CD4-positive, alpha-beta T cell treated with Interleukin-6 at 100 ng/mL for 8 hours (primary cell): ENCODE data around the gene KCNN2.

Source experiments
- DNase-seq: peaks from one replicate; pipeline ENCODE4 v3.0.0-alpha.2; 2020; ENCODE audit warnings: mixed read lengths, low spot score

KCNN2 gene

DNA sequence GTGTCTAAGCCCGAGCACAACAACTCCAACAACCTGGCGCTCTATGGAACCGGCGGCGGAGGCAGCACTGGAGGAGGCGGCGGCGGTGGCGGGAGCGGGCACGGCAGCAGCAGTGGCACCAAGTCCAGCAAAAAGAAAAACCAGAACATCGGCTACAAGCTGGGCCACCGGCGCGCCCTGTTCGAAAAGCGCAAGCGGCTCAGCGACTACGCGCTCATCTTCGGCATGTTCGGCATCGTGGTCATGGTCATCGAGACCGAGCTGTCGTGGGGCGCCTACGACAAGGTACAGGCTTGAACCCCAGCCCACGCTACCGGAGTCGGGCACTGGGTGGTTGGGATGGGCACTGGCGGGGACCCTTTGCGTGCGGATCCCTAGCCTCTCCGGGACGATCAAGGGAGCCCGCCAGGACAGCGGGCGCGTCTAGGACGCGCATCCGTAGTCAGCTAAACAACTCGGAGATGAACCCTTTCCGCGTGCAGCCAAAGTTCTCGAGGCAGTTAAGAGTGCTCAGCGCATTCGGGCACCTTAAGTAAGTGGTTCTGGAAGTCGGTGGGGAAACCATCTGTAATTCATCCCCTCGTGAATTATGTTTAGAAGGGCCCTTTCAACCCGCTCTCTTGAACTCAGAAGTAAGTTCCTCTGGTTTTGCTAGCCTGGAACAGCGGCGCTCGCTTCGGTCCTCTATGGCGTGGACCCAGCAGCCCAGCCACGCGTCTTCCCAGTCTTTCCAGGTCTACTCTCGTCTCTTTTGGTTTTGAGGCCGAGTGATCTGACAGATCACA is 1.3 kb downstream of the KCNN2 start:
- DNase-seq = no peak

DNA sequence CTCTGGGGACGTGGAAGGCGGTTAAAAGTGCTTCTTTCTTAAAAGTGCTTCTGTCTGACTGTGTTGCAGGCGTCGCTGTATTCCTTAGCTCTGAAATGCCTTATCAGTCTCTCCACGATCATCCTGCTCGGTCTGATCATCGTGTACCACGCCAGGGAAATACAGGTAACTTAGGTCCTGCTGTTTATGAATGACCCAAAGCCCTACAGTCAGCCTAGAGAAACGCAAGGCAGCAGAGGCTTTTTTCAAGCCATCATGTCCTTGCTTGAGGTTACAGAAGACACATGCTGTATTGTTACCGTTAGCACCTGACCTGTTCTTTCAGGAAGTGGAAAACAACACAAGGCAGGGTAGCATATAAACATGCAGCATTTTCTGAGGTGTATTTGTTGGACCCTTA is 2.0 kb downstream of the KCNN2 start:
- no peak for DNase-seq

DNA sequence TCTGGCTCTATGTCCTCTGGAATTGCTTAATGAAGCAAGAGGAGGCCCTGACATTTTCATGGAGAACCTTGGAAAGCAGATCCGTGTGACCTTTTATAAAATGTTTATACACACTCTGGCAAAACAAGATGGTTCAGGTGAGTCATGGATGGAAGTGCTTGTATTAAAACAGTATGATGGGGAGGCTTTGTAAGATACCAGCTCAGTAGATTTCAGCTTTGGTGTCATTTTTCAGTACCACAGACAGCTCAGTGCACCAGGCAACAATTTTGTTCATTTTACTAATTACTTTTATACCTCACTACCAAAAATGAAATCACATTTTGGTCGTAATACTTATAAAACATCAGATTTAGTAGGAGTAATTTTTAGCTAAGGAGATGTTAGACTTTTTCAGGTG is 5.2 kb downstream of the KCNN2 start:
- no peak for DNase-seq

DNA sequence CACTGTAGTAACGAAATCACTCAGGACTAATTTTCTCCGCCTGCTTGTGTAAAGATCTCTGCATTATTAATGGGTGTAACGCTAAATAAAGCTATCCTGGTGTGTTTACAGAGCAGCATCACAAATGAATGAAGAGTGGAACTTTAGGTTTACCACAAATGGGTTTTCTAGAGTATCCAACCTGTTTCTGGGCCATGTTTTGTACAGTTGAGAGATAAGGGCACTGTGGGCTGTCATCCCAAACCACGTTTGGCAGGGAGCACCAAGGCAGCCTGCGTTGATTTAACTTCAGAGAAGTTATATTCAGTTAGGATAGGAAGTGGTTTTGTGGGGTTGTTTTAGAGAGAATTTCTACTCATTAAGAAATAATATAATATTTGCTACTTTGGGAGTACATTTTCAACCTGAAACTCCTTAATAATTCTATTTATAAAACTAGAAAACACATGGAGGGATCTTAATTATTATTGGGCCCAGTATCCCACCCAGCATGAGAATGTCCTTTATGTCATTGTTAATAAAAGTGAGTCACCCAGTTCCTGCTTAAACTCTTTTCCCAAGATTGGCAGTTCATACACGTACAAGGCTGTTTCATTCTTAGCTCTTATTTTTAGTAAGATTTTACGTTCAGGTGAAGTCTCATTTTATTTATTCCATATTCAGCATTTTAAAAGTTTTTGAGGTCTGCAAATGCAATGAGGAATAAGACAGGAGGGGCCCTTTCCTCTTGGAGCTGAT is 8.0 kb downstream of the KCNN2 start:
- no peak for DNase-seq

DNA sequence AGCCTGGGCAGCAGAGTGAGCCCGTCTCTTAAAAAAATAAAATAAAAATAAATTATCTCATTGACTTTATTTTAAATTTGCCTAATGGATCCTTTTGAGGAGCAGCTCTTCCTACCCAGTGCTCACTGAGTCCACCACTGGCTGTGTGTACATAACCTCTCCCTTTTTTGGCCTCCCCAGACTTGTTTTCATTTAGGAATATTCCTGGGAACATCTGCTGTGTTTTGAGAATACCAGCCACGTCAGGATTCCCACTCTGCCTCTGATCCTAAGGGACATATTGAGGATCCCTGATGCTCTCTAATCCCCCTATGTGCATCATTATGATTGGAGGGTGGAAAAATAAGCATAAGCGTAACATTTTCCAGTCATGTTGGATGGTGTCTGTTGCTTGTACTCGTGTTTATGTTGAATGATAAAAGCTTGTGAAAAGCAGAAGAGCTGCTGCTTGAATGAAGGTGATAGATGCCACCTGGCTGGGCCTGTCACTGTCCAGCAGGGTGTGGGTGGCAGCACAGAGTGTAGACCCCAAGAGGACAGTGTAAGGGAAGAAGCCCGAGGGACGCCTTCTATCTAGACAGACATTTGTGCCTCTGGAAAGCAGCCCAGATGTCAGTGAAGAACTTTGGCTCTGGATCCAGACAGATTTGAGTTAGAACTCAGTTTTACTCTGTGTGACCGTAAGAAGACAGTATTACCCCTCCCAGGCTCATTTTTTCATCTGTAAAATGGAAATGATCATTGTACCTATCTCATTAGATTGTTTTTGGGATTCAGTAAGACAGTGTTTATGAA is 15.4 kb downstream of the KCNN2 start:
- no peak for DNase-seq

DNA sequence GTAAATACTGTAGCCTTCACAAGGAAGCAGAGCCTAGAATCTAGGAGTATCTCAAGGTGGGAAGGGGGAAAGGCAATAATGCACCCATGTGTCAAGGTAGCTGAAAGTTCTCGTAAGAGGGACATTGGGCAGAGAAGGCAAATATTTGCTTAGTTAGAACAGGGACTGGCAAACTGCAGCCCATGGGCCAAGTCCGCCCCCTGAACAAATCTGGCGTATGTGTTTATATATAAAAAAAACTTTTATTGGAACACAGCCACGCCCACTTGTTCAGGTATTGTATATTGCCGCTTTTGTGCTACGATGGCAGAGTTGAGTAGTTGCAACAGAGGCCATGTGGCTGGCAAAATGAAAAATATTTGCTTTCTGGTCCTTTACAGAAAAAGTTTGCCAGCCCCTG is 16.1 kb downstream of the KCNN2 start:
- DNase-seq = no peak

DNA sequence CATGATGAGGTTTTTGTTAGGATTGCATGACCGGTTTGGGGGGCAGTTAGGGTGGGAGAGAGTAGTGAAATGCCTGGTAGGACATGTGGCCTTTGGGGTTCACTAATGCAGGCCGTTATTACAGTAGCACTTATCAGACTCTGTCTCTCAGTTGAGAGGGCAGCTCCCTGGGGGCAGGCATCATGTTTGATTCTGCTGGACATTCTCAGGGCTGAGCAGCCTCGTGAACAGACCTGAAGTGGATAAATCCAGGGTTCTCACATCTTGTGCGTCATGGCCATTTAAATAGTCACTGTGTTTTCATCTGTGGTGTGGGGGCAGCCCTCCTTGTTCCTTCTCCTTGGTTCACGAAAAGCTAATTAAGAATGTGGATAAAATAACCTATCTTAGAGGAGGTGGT is 18.9 kb downstream of the KCNN2 start:
- DNase-seq = no peak

DNA sequence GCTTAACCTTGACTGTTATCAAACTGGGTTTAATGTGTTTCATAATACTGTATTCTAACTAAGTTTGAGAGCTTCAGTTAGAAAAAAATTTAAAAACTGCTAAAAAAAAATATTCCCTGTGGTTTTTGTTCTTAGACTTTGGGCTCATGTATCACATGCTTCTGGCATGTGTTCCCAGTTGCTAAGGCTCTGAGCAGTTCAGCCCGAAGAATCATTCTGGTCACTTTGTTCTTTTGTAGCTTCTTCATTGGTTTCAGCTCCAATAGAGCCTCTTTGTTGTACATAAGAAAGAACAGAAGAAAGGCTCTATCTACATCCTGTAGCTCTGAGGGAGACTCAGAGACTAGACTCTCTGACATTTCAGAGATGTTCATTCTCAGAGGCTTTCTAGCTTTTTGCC is 25.6 kb downstream of the KCNN2 start:
- no peak for DNase-seq

DNA sequence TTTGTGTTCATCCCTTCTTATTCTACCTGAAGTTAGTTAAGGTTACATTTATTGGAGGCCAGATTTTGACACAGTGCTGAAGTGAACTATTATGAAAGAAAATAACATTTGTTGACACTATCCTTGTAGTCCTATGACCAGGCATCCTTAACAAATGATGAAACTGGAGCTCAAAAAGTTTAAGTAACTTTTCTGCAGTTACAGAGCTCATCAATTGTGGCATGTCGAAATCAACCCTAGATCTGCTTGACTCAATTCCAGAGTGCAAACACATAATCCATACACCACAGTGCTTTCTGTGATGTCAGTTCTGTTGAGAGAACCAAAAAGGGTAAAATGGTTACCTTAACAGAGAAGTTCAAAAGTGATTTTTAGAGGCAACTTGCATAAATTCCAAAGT is 28.6 kb downstream of the KCNN2 start:
- DNase-seq = no peak

- no peak for DNase-seq
These were observed 29.5 kb downstream of the KCNN2 start for GRCh38 chr5:114391321-114391720.

- DNase-seq = no peak
These were observed 31.3 kb downstream of the KCNN2 start for GRCh38 chr5:114393159-114393558.

GRCh38 chr5:114402206-114402605 is 40.3 kb downstream of the KCNN2 start:
- no peak for DNase-seq

DNA sequence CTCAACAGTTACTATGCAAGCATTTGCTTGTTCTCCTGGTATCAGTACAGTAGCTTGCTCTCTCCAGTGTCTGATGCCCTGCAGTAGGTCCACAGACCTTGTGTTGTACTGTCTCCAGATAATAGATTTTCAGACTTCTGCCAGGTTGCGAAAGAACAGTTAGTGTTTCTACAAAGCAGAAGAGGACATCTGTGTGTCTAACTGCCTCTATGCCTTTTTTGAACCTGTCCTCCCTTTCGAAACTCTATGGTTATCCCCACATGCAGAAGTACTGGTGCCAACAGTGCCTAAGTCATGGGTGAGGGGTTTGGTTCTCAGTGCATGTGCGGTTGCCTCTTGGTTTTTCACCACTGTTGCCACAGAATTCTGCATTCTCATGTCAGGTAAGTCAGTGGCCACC is 45.9 kb downstream of the KCNN2 start:
- no peak for DNase-seq

GRCh38 chr5:114408847-114409246 is 47.0 kb downstream of the KCNN2 start:
- no peak for DNase-seq

- no peak for DNase-seq
These were observed 49.6 kb downstream of the KCNN2 start for GRCh38 chr5:114411380-114411931.

GRCh38 chr5:114412510-114413171 is 50.8 kb downstream of the KCNN2 start:
- no peak for DNase-seq

- DNase-seq = no peak
These were observed 53.9 kb downstream of the KCNN2 start for GRCh38 chr5:114415760-114416159.

GRCh38 chr5:114416254-114416653 is 54.4 kb downstream of the KCNN2 start:
- DNase-seq = no peak

DNA sequence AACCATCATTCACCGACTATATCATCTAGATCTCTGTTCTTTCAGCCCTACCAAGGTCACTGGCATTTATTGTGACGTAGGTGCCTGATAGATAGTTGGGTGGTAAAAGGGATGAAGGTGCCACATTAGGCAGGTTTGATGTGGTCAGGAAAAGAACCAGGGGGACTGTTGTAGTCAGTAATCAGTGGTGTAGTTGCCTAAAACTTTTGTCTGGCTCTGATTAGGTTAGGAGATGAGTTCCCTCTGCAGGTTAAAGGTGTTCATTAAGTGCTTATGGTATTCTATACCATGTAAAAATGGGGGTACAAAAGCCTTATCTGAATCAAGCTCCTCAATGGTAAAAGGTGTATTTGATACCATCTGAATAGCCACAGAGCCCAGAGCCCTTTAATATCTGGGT is 55.6 kb downstream of the KCNN2 start:
- no peak for DNase-seq

DNA sequence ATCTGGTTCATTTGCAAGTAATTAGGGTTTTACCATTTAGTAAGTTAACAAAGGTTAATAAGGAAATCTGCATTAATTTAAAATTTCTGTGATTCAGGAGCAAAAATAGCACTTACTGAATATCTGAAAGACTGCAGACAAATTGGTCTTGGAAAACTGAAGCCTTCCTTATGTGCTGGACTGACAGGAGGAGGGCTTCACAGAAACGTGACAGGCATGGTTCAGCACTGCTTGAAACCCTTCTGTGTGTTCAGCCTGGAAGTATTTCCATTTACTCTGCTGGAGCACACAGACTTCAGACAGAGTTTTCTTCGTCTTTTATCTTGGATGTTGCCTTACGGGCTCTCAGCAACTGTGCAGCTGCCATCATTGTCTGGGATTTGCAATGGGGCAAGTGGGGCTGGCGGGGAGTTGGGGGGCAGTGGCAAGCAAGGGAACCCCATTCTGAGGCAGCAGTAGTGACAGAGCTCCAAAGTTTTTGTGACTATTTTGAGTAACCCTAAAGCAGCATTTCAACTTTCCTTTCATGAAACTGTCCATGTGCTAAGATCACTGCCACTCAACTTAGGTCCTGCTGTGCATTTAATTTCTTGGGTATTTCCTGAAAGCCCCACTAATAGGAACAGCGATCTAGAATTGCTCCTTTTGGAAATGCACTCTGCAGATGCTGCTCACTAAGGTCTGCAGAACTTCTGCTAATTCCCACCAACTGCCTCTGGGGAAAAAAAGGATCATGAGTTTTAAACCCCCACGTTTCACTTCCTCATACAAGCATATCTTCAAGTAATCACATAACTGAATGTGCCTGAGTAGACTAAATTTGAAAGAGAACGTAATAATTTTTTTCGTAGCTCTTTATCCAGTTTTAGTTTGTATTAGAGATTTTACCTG is 56.6 kb downstream of the KCNN2 start:
- DNase-seq = no peak

- no peak for DNase-seq
These were observed 57.2 kb downstream of the KCNN2 start for GRCh38 chr5:114419067-114419388.
